ENCODE data around the gene CSNK2A2.

The CSNK2A2 gene

DNA sequence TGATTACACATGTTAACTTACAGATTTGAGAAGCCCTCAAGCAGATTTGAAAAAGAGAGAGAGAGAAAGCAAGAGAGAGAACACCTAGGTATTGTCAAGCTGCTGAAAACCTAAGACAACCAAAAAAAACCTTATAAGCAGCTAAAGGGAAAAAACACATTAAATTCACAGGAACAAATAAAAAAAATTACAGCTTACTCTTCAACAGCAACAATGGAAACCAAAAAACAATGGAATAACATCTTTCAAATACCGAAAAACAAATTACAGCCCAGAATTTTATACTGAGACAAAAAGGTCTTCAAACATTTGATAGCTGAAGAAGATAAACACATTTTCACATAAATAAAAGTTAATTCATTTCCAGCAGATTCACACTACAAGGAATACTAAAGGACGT lies 60.3 kb downstream of the CSNK2A2 start:
- no peak overlapping the region for H3K27ac ChIP-seq (ENCODE audit: low read length)
- H2AFZ ChIP-seq (ENCODE audit: low read length): no peak overlapping the region
- H3K79me2 ChIP-seq (ENCODE audit: low read length): no peaks in the 10 kb centered on the region
- no peaks in the 10 kb centered on the region for H3F3A ChIP-seq (ENCODE audit: insufficient read depth, low read length)
- no peaks in the 10 kb centered on the region for H3K4me1 ChIP-seq (ENCODE audit: low read length)
- H4K20me1 ChIP-seq (ENCODE audit: insufficient read depth, low read length): no peaks in the 10 kb centered on the region
- TF ChIP-seq, protein P1, sequence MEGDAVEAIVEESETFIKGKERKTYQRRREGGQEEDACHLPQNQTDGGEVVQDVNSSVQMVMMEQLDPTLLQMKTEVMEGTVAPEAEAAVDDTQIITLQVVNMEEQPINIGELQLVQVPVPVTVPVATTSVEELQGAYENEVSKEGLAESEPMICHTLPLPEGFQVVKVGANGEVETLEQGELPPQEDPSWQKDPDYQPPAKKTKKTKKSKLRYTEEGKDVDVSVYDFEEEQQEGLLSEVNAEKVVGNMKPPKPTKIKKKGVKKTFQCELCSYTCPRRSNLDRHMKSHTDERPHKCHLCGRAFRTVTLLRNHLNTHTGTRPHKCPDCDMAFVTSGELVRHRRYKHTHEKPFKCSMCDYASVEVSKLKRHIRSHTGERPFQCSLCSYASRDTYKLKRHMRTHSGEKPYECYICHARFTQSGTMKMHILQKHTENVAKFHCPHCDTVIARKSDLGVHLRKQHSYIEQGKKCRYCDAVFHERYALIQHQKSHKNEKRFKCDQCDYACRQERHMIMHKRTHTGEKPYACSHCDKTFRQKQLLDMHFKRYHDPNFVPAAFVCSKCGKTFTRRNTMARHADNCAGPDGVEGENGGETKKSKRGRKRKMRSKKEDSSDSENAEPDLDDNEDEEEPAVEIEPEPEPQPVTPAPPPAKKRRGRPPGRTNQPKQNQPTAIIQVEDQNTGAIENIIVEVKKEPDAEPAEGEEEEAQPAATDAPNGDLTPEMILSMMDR (IDR thresholded peaks at IDR 0.05; ENCODE audit: low read length): no peak
- DNase-seq: no peak
- H3K9ac ChIP-seq (ENCODE audit: low read length): no peak overlapping the region
- H3K4me3 ChIP-seq (ENCODE audit: low read length): no peak overlapping the region
- H3K4me2 ChIP-seq (ENCODE audit: low read depth, low read length): no peak overlapping the region
- H3K27me3 ChIP-seq (replicated peaks; ENCODE audit: insufficient read depth, low read length): no peaks in the 10 kb centered on the region
- no peaks in the 10 kb centered on the region for H3K36me3 ChIP-seq (replicated peaks; ENCODE audit: insufficient read depth, low read length)
- H3K9me2 ChIP-seq (replicated peaks; ENCODE audit: insufficient read depth, low read length): no peaks in the 10 kb centered on the region
- no peaks in the 10 kb centered on the region for H3K9me3 ChIP-seq (replicated peaks; ENCODE audit: insufficient read depth, low read length)

DNA sequence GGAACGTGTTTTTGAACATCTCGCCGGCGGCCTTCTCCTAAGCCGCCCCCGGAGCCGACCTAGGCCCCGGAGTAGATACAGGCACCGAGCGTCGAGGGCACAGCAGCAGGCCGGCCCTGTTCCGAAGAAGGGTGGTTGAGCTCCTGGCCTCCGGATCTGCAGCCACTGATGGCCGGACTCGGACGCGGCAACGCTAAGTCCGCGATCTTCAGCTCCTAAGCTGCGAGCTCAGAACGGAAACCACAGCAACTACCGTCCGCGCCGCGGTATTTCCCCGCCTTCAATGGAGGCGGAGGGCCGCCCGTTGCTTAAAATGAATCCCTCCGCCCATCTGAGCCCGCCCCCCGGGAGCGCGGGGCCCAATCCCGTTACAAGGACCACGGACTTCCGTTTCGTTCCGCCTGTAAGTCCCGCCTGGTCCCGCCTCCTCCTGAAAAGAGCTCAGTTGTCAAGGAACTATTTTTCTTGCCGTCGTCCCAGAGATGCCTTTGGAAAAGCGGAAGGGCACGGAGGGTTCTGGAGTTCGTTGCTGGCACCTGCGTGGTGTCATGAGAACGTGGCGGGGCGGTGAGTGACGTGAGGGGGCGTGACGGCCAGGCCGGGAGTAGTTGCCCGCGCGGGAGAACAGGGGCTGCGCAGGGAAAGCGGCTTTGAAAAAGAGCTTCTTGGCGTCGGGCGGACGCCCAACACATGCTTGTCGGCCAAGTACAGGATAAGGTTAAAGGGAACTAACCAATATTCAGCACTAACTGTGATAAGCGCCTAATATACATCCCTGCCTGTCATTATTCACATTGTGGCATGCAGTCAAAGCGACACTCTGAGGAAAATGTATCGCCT lies 68.6 kb downstream of the CSNK2A2 start, which contains the start of gene CFAP20:
TSS of gene CFAP20 (minus strand) at position 285 of the 840 bp plus-strand sequence. CDS start at position 19, 266 bp downstream.
- H3K4me1 ChIP-seq (ENCODE audit: low read length): peaks cover 19% of the 10 kb centered on the region; the same call in 1 of the 2 replicates
- peak within 1 kb of the TSS; percentile 94 for H3K9ac ChIP-seq (ENCODE audit: low read length)
- H3K36me3 ChIP-seq (replicated peaks; ENCODE audit: insufficient read depth, low read length): no peaks in the 10 kb centered on the region
- peaks cover 8% of the 10 kb centered on the region; the same call in 1 of the 2 replicates for H4K20me1 ChIP-seq (ENCODE audit: insufficient read depth, low read length)
- H3K4me3 ChIP-seq (ENCODE audit: low read length): peak within 1 kb of the TSS; percentile 96
- H3K27me3 ChIP-seq (replicated peaks; ENCODE audit: insufficient read depth, low read length): no peaks in the 10 kb centered on the region
- H3K79me2 ChIP-seq (ENCODE audit: low read length): peaks cover 47% of the 10 kb centered on the region
- H3K27ac ChIP-seq (ENCODE audit: low read length): peak within 1 kb of the TSS; percentile 94
- H2AFZ ChIP-seq (ENCODE audit: low read length): peak within 1 kb of the TSS; percentile 96
- H3K4me2 ChIP-seq (ENCODE audit: low read depth, low read length): peak within 1 kb of the TSS; percentile 89
- DNase-seq: peak; percentile 100
- no peak for TF ChIP-seq EZH2 (optimal IDR thresholded peaks at IDR 0.05; ENCODE audit: low read depth, low read length)
- no peak for TF ChIP-seq EZH2phosphoT487 (IDR thresholded peaks at IDR 0.05; ENCODE audit: low read length)
- TF ChIP-seq, protein P1 (IDR thresholded peaks at IDR 0.05; ENCODE audit: low read length): no peak
- H3K9me3 ChIP-seq (replicated peaks; ENCODE audit: insufficient read depth, low read length): no peaks in the 10 kb centered on the region
- no peaks in the 10 kb centered on the region for H3K9me2 ChIP-seq (replicated peaks; ENCODE audit: insufficient read depth, low read length)
- peaks cover 18% of the 10 kb centered on the region for H3F3A ChIP-seq (ENCODE audit: insufficient read depth, low read length)

DNA sequence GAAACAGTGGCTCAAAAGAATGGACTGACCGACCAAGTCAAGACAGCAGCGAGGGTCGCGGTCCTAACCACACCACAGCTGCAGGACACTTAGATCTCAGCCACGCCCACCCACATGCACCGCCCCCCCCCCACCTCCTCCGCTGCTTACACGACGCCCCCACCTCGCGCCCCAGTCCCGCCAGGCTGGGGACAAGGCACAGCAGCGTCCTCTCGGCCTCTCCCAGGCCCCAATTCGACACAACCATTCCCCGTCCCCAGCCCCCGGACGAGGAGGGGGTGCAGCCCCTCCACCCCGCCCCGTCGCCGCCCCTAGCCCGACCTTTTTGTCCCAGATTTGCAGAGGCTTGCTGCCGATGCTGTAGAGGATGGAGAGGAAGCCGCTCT lies 69.2 kb downstream of the CSNK2A2 start:
- Histone ChIP-seq H3F3A (ENCODE audit: insufficient read depth, low read length) (peaks cover 18% of the 10 kb centered on the region), H3K9me2 (replicated peaks; ENCODE audit: insufficient read depth, low read length) (no peaks in the 10 kb centered on the region), H3K27me3 (replicated peaks; ENCODE audit: insufficient read depth, low read length) (no peaks in the 10 kb centered on the region), H4K20me1 (ENCODE audit: insufficient read depth, low read length) (peaks cover 8% of the 10 kb centered on the region; the same call in 1 of the 2 replicates), H3K36me3 (replicated peaks; ENCODE audit: insufficient read depth, low read length) (no peaks in the 10 kb centered on the region), H3K9me3 (replicated peaks; ENCODE audit: insufficient read depth, low read length) (no peaks in the 10 kb centered on the region), H2AFZ (ENCODE audit: low read length) (peak overlapping the region; percentile 79), H3K4me1 (ENCODE audit: low read length) (peaks cover 19% of the 10 kb centered on the region; the same call in 1 of the 2 replicates), H3K4me3 (ENCODE audit: low read length) (peak overlapping the region; percentile 96), H3K79me2 (ENCODE audit: low read length) (peaks cover 53% of the 10 kb centered on the region), H3K9ac (ENCODE audit: low read length) (peak overlapping the region; percentile 94), H3K27ac (ENCODE audit: low read length) (peak overlapping the region; percentile 94), H3K4me2 (ENCODE audit: low read depth, low read length) (peak overlapping the region; percentile 89)
- TF ChIP-seq EZH2phosphoT487 (IDR thresholded peaks at IDR 0.05; ENCODE audit: low read length) (no peak), EZH2 (optimal IDR thresholded peaks at IDR 0.05; ENCODE audit: low read depth, low read length) (no peak)
- TF ChIP-seq, protein P1 (IDR thresholded peaks at IDR 0.05; ENCODE audit: low read length): no peak
- DNase-seq: peak; percentile 44

All from MM.1S (cell line).